Transverse colon (tissue), 4 donors: Measurements from ENCODE around the gene CFAP68. TPM values are rescaled to one million over a fixed set of nuclear protein-coding genes. Genes with fewer than 3 reads are reported as not detected.

Experiments used
- DNase-seq: peaks from one replicate; pipeline ENCODE4 v3.0.0-alpha.2; 2019
- H3K27ac ChIP-seq, 4 donors: fragments of 200-600 bp; sonication (generic); 2 replicates each; pipeline ENCODE4 v1.5.1; 2016 to 2018; ENCODE audit warnings: inconsistent platforms in 4 of 4
- H3K27me3 ChIP-seq: fragments of 200-600 bp; sonication (generic); 2 replicates; pipeline ENCODE4 v1.5.1; 2017; ENCODE audit warnings: inconsistent platforms
- H3K36me3 ChIP-seq, 4 donors: fragments of 200-600 bp; sonication (generic); 2 replicates each; pipeline ENCODE4 v1.5.1; 2017 to 2019; ENCODE audit warnings: inconsistent platforms in 4 of 4
- H3K4me1 ChIP-seq, 4 donors: fragments of 200-600 bp; sonication (generic); 2 replicates each; pipeline ENCODE4 v1.5.1; 2017 to 2020; ENCODE audit warnings: inconsistent platforms in 4 of 4
- H3K4me3 ChIP-seq, 4 donors: fragments of 200-600 bp; sonication (generic); 1 replicate in 1 of 4; 2 replicates in 3 of 4; pipeline versions ENCODE4 v1.5.1 to v1.6.1; 2017 to 2019; ENCODE audit warnings: inconsistent platforms in 4 of 4
- H3K9me3 ChIP-seq, 2 donors: fragments of 200-600 bp; sonication (generic); 2 replicates each; pipeline ENCODE4 v1.5.1; 2017 to 2019; ENCODE audit warnings: inconsistent platforms in 2 of 2
- CTCF ChIP-seq, 5 experiments: fragments of 200-600 bp in 3 of 5; fragments of 450-650 bp in 2 of 5; sonication (generic) in 3 of 5; IDR thresholded peaks; 1 replicate in 2 of 5; 2 replicates in 3 of 5; pipeline ENCODE4 v1.5.1; 2016 to 2017; ENCODE audit warnings: antibody characterized with exemption in 5 of 5, inconsistent platforms in 3 of 5, mild to moderate bottlenecking in 2 of 5, moderate library complexity in 1 of 5
- EP300 ChIP-seq: sonication (generic); formaldehyde crosslinking; IDR thresholded peaks from one replicate; pipeline ENCODE4 v1.6.1; 2017; ENCODE audit warnings: antibody characterized with exemption, low read depth
- POLR2A ChIP-seq: fragments of 450-650 bp; IDR thresholded peaks from one replicate; pipeline ENCODE4 v1.6.1; 2016; ENCODE audit warnings: antibody characterized with exemption, mild to moderate bottlenecking, moderate library complexity
- POLR2AphosphoS5 ChIP-seq, 3 donors: sonication (generic); formaldehyde crosslinking; IDR thresholded peaks; one replicate each; pipeline ENCODE4 v1.6.1; 2016; ENCODE audit warnings: antibody characterized with exemption in 3 of 3
- WGBS, 2 donors: methylation state at CpG; one replicate each; pipeline ENCODE4 v1.1.5; 2018; ENCODE audit warnings: low coverage in 1 of 2; 5-methylcytosine and 5-hydroxymethylcytosine counted together
- in situ Hi-C, 4 donors: fragments of 200-750 bp; cut with MboI; loops; one replicate each; pipeline versions ENCODE4 v1.15.0 to v1.15.1; 2017; ENCODE audit warnings: low sequenced_read_pairs in 3 of 4, low pct_ligation_motif_present in 1 of 4, low pct_unique_long_range_greater_than_20kb in 1 of 4
- intact Hi-C: fragments of 100-400 bp; cut with DNase I; formaldehyde crosslinking; loops from one replicate; pipeline ENCODE4 v1.15.1; 2023; ENCODE audit warnings: low total_unique reads
- total RNA-seq, 4 donors: library from RNA; depleted of rRNA; stranded (reverse); fragments of >200 nt; gene quantifications; one replicate each; pipeline ENCODE4 v1.1.0, GENCODE V29; 2016

CFAP68 gene
- total RNA-seq, 4 donors from 2014 or later: 0.20 to 19.8 (median 18.8) TPM; not detected in 1

GRCh38 chr11:111836162-111836561 is 43.2 kb upstream of the CFAP68 start:
- Histone ChIP-seq H3K4me3 (no peak overlapping the region), H3K27ac (no peak overlapping the region), H3K36me3 (peaks cover 0 to 28% (median 11%) of the 10 kb centered on the region in 4 donors), H3K9me3 (no peaks in the 10 kb centered on the region), H3K27me3 (no peaks in the 10 kb centered on the region), H3K4me1 (peaks cover 0 to 7% (median 0%) of the 10 kb centered on the region in 4 donors)
- intact Hi-C loops: no loop called here
- in situ Hi-C loops: no loop called here
- WGBS, 2 donors: 83 to 85% methylated on average over 1 of the region's 1 CpG
- TF ChIP-seq CTCF (IDR thresholded peaks at IDR 0.05) (no peak), POLR2A (no peak), POLR2AphosphoS5 (IDR thresholded peaks at IDR 0.05) (no peak), EP300 (no peak)
- DNase-seq: no peak

- H3K4me1 ChIP-seq: peaks cover 0 to 9% (median 1%) of the 10 kb centered on the region in 4 donors
- TF ChIP-seq POLR2AphosphoS5 (IDR thresholded peaks at IDR 0.05) (no peak), CTCF (IDR thresholded peaks at IDR 0.05) (no peak), POLR2A (no peak), EP300 (no peak)
- H3K36me3 ChIP-seq: peaks cover 0 to 28% (median 10%) of the 10 kb centered on the region in 4 donors
- DNase-seq: no peak
- no peaks in the 10 kb centered on the region for H3K9me3 ChIP-seq
- no peak overlapping the region for H3K27ac ChIP-seq
- intact Hi-C loops (no loop called here), in situ Hi-C loops (no loop called here)
- H3K4me3 ChIP-seq: no peak overlapping the region
- no peaks in the 10 kb centered on the region for H3K27me3 ChIP-seq
- WGBS, 2 donors: 60 to 81% methylated on average over 1 of the region's 1 CpG
Observed at GRCh38 chr11:111836721-111837120, 42.6 kb upstream of the CFAP68 start.

- no peak overlapping the region for H3K4me3 ChIP-seq
- in situ Hi-C loops: no loop called here
- H3K27ac ChIP-seq: no peak overlapping the region
- intact Hi-C loops: no loop called here
- DNase-seq: no peak
- H3K9me3 ChIP-seq: no peaks in the 10 kb centered on the region
- WGBS, 2 donors: 96% methylated on average over 5 of the region's 5 CpGs
- TF ChIP-seq EP300 (no peak), POLR2A (no peak), CTCF (IDR thresholded peaks at IDR 0.05) (no peak), POLR2AphosphoS5 (IDR thresholded peaks at IDR 0.05) (no peak)
- peaks cover 0 to 28% (median 10%) of the 10 kb centered on the region in 4 donors for H3K36me3 ChIP-seq
- H3K4me1 ChIP-seq: peaks cover 0 to 9% (median 1%) of the 10 kb centered on the region in 4 donors
- H3K27me3 ChIP-seq: no peaks in the 10 kb centered on the region
Observed at GRCh38 chr11:111837366-111837891, 41.9 kb upstream of the CFAP68 start.

- Histone ChIP-seq H3K36me3 (peaks cover 0 to 31% (median 11%) of the 10 kb centered on the region in 4 donors), H3K4me1 (peaks cover 0 to 9% (median 1%) of the 10 kb centered on the region in 4 donors), H3K27ac (no peak overlapping the region), H3K4me3 (no peak overlapping the region), H3K27me3 (no peaks in the 10 kb centered on the region), H3K9me3 (no peaks in the 10 kb centered on the region)
- no peak for TF ChIP-seq POLR2AphosphoS5 (IDR thresholded peaks at IDR 0.05)
- TF ChIP-seq EP300: no peak
- TF ChIP-seq POLR2A: no peak
- no peak for TF ChIP-seq CTCF (IDR thresholded peaks at IDR 0.05)
- 96 to 97% methylated on average over 5 of the region's 5 CpGs for WGBS, 2 donors
- no peak for DNase-seq
- in situ Hi-C loops: no loop called here
- intact Hi-C loops: no loop called here
Observed at GRCh38 chr11:111838054-111838453, 41.3 kb upstream of the CFAP68 start.
